HL-60 (cell line): Measurements from ENCODE around the gene CERS2.

Experiments
- DNase-seq, 2 experiments: peaks; one replicate each; pipeline ENCODE4 v3.0.0-alpha.2; 2010 to 2020; ENCODE audit warnings: low read depth in 1 of 2, low spot score in 1 of 2
- H3K27ac ChIP-seq: fragments of 250-450 bp; sonication (Bioruptor Pico); replicated peaks from 2 replicates; pipeline ENCODE4 v1.5.1; 2020; ENCODE audit warnings: mild to moderate bottlenecking, moderate library complexity
- H3K27me3 ChIP-seq: fragments of 250-450 bp; sonication (Bioruptor Pico); 2 replicates; pipeline ENCODE4 v1.5.1; 2021; ENCODE audit warnings: mild to moderate bottlenecking, moderate library complexity; ENCODE audit not compliant: insufficient read depth, poor library complexity, severe bottlenecking
- H3K4me3 ChIP-seq: replicated peaks from 2 replicates; pipeline ENCODE4 v1.5.1; 2011; ENCODE audit warnings: mild to moderate bottlenecking, control low read depth, low read length; ENCODE audit not compliant: insufficient read depth
- GABPA ChIP-seq: IDR thresholded peaks from 2 replicates; pipeline ENCODE4 v1.6.1; 2012; ENCODE audit warnings: low read depth
- POLR2AphosphoS5 ChIP-seq: IDR thresholded peaks from 2 replicates; pipeline ENCODE4 v1.6.1; 2012; ENCODE audit warnings: low read depth
- SPI1 ChIP-seq: IDR thresholded peaks from 2 replicates; pipeline ENCODE4 v1.6.1; 2012; ENCODE audit warnings: low read depth, mild to moderate bottlenecking, borderline replicate concordance
- TF ChIP-seq, protein P1 (sequence below): IDR thresholded peaks from one replicate; pipeline ENCODE4 v1.5.1; 2011; ENCODE audit warnings: low read length, control low read depth, inconsistent platforms; ENCODE audit not compliant: insufficient read depth
- TF ChIP-seq, protein P2 (sequence below): IDR thresholded peaks from 2 replicates; pipeline ENCODE4 v1.6.1; 2012; ENCODE audit warnings: low read depth; ENCODE audit not compliant: insufficient replicate concordance

The CERS2 gene

DNA sequence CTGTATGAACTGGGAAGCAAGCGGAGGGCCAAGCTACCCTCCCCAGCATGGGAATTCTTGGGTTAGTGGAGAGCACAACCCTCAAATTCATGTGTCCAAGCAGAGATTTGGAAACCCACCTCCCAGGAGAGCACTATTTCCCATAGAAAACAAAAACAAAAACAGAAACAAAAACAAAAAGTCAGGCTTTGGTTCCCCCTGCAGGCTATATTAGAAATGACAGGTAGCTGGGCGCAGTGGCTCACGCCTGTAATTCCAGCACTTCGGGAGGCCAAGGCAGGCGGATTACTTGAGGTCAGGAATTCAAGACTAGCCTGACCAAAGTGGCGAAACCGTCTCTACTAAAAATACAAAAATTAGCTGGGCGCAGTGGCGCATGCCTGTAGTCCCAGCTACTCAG is 21.3 kb upstream of the CERS2 start:
- TF ChIP-seq POLR2AphosphoS5 (no peak), SPI1 (no peak)
- TF ChIP-seq, protein P1, sequence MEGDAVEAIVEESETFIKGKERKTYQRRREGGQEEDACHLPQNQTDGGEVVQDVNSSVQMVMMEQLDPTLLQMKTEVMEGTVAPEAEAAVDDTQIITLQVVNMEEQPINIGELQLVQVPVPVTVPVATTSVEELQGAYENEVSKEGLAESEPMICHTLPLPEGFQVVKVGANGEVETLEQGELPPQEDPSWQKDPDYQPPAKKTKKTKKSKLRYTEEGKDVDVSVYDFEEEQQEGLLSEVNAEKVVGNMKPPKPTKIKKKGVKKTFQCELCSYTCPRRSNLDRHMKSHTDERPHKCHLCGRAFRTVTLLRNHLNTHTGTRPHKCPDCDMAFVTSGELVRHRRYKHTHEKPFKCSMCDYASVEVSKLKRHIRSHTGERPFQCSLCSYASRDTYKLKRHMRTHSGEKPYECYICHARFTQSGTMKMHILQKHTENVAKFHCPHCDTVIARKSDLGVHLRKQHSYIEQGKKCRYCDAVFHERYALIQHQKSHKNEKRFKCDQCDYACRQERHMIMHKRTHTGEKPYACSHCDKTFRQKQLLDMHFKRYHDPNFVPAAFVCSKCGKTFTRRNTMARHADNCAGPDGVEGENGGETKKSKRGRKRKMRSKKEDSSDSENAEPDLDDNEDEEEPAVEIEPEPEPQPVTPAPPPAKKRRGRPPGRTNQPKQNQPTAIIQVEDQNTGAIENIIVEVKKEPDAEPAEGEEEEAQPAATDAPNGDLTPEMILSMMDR, result peak; percentile 27
- Histone ChIP-seq H3K4me3 (no peak overlapping the region), H3K27me3 (no peaks in the 10 kb centered on the region), H3K27ac (no peak overlapping the region)
- DNase-seq, result no peak

DNA sequence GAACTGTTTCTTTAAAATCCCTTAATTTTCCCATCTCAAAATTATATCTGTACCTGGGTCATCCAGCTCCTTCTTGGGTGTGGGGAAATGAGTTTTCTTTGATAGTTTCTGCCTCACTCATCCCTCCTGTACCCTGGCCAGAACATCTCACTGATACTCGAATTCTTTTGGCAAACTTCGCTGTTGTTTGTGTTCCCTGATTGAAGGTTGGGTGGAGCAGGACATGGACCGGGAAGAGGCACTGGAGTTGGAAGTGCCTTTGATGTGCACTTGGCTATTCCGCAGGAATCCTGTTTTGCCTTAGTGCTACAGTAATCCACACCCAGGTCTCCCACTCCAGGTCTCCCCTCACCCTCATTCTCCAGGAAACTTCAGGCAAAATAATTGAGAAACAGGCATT is 20.8 kb upstream of the CERS2 start:
- TF ChIP-seq GABPA (no peak), SPI1 (no peak), POLR2AphosphoS5 (no peak)
- TF ChIP-seq, protein P2, sequence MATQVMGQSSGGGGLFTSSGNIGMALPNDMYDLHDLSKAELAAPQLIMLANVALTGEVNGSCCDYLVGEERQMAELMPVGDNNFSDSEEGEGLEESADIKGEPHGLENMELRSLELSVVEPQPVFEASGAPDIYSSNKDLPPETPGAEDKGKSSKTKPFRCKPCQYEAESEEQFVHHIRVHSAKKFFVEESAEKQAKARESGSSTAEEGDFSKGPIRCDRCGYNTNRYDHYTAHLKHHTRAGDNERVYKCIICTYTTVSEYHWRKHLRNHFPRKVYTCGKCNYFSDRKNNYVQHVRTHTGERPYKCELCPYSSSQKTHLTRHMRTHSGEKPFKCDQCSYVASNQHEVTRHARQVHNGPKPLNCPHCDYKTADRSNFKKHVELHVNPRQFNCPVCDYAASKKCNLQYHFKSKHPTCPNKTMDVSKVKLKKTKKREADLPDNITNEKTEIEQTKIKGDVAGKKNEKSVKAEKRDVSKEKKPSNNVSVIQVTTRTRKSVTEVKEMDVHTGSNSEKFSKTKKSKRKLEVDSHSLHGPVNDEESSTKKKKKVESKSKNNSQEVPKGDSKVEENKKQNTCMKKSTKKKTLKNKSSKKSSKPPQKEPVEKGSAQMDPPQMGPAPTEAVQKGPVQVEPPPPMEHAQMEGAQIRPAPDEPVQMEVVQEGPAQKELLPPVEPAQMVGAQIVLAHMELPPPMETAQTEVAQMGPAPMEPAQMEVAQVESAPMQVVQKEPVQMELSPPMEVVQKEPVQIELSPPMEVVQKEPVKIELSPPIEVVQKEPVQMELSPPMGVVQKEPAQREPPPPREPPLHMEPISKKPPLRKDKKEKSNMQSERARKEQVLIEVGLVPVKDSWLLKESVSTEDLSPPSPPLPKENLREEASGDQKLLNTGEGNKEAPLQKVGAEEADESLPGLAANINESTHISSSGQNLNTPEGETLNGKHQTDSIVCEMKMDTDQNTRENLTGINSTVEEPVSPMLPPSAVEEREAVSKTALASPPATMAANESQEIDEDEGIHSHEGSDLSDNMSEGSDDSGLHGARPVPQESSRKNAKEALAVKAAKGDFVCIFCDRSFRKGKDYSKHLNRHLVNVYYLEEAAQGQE, result no peak
- TF ChIP-seq, protein P1, result no peak

DNA sequence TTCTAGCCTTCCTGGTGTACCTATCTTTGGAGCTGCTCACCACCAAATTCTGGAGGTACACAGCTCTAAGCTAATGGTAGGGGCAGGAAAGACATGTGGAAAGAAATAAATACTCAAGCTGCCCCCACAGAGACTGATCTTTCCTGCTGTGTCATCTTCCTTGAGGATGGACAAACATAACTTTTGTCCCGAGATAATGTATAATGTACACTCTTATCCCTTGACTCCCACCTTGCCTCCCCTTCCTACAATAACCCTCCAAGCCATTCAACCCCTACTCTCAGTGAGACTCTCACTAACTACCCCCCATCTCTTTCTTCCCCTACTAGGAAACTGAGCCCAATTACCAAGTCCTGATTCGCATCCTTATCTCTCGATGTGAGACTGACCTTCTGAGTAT is 19.6 kb upstream of the CERS2 start:
- H3K4me3 ChIP-seq, result no peak overlapping the region
- DNase-seq, result no peak
- H3K27ac ChIP-seq, result no peak overlapping the region
- no peaks in the 10 kb centered on the region for H3K27me3 ChIP-seq
- TF ChIP-seq POLR2AphosphoS5 (no peak), SPI1 (no peak)

More for the DNA sequence above, 20.8 kb upstream of the CERS2 start:
- H3K27me3 ChIP-seq, result no peaks in the 10 kb centered on the region
- no peak overlapping the region for H3K27ac ChIP-seq
- no peak for DNase-seq
- H3K4me3 ChIP-seq, result no peak overlapping the region

DNA sequence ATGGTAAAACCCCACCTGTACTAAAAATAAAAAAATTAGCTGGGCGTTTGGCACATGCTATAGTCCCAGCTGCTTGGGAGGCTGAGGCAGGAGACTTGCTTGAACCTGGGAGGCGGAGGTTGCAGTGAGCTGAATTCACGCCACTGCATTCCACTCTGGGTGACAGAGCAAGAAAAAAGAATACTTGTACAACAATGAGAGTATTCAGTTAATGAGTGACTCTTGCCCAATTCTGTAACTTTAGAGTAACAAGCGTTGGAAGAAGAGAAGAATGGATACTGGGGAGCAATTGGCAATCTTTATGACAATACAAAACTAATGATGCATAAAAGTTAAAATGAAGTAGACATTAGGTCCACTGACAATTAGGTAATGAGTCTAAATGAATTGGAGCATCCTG is 18.0 kb upstream of the CERS2 start:
- no peak overlapping the region for H3K4me3 ChIP-seq
- no peak for DNase-seq
- no peaks in the 10 kb centered on the region for H3K27me3 ChIP-seq
- H3K27ac ChIP-seq, result no peak overlapping the region
- TF ChIP-seq, protein P1, result no peak
- no peak for TF ChIP-seq SPI1
- no peak for TF ChIP-seq GABPA
- TF ChIP-seq, protein P2, result no peak
- no peak for TF ChIP-seq POLR2AphosphoS5
